ENCODE data around the gene SLC25A38. TPM values are rescaled to one million over a fixed set of nuclear protein-coding genes. Genes with fewer than 3 reads are reported as not detected.
A peak's percentile ranks its signal among the peaks of the same experiment; 100 is the strongest.

SLC25A38 gene
- total and polyA plus RNA-seq, 9 of the 15 experiments (the other 6 are each of a cell fraction or from before 2014, with no cell fraction given), result 13.5 to 51.1 (median 30.6) TPM

DNA sequence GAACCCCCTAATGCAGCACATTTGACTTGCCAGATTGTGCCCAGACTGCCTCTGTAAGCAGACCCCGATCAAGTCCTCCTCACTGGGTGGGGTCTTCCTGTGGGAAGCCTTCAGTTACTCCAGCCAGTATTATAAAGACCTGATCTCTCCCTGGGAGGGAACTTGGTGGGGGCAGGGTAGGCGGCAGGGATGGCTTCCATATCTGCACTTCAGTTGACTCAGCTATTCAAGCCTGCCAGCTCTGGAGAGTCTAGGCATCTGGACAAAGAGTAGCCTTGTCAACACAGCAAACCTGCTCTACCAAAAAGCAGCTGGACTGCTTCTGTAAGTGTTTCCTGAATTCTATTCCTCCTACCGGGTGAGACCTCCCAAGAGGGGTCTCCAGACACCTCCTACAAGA, 21.0 kb upstream of the SLC25A38 start (continued):
- TF ChIP-seq, protein P1, sequence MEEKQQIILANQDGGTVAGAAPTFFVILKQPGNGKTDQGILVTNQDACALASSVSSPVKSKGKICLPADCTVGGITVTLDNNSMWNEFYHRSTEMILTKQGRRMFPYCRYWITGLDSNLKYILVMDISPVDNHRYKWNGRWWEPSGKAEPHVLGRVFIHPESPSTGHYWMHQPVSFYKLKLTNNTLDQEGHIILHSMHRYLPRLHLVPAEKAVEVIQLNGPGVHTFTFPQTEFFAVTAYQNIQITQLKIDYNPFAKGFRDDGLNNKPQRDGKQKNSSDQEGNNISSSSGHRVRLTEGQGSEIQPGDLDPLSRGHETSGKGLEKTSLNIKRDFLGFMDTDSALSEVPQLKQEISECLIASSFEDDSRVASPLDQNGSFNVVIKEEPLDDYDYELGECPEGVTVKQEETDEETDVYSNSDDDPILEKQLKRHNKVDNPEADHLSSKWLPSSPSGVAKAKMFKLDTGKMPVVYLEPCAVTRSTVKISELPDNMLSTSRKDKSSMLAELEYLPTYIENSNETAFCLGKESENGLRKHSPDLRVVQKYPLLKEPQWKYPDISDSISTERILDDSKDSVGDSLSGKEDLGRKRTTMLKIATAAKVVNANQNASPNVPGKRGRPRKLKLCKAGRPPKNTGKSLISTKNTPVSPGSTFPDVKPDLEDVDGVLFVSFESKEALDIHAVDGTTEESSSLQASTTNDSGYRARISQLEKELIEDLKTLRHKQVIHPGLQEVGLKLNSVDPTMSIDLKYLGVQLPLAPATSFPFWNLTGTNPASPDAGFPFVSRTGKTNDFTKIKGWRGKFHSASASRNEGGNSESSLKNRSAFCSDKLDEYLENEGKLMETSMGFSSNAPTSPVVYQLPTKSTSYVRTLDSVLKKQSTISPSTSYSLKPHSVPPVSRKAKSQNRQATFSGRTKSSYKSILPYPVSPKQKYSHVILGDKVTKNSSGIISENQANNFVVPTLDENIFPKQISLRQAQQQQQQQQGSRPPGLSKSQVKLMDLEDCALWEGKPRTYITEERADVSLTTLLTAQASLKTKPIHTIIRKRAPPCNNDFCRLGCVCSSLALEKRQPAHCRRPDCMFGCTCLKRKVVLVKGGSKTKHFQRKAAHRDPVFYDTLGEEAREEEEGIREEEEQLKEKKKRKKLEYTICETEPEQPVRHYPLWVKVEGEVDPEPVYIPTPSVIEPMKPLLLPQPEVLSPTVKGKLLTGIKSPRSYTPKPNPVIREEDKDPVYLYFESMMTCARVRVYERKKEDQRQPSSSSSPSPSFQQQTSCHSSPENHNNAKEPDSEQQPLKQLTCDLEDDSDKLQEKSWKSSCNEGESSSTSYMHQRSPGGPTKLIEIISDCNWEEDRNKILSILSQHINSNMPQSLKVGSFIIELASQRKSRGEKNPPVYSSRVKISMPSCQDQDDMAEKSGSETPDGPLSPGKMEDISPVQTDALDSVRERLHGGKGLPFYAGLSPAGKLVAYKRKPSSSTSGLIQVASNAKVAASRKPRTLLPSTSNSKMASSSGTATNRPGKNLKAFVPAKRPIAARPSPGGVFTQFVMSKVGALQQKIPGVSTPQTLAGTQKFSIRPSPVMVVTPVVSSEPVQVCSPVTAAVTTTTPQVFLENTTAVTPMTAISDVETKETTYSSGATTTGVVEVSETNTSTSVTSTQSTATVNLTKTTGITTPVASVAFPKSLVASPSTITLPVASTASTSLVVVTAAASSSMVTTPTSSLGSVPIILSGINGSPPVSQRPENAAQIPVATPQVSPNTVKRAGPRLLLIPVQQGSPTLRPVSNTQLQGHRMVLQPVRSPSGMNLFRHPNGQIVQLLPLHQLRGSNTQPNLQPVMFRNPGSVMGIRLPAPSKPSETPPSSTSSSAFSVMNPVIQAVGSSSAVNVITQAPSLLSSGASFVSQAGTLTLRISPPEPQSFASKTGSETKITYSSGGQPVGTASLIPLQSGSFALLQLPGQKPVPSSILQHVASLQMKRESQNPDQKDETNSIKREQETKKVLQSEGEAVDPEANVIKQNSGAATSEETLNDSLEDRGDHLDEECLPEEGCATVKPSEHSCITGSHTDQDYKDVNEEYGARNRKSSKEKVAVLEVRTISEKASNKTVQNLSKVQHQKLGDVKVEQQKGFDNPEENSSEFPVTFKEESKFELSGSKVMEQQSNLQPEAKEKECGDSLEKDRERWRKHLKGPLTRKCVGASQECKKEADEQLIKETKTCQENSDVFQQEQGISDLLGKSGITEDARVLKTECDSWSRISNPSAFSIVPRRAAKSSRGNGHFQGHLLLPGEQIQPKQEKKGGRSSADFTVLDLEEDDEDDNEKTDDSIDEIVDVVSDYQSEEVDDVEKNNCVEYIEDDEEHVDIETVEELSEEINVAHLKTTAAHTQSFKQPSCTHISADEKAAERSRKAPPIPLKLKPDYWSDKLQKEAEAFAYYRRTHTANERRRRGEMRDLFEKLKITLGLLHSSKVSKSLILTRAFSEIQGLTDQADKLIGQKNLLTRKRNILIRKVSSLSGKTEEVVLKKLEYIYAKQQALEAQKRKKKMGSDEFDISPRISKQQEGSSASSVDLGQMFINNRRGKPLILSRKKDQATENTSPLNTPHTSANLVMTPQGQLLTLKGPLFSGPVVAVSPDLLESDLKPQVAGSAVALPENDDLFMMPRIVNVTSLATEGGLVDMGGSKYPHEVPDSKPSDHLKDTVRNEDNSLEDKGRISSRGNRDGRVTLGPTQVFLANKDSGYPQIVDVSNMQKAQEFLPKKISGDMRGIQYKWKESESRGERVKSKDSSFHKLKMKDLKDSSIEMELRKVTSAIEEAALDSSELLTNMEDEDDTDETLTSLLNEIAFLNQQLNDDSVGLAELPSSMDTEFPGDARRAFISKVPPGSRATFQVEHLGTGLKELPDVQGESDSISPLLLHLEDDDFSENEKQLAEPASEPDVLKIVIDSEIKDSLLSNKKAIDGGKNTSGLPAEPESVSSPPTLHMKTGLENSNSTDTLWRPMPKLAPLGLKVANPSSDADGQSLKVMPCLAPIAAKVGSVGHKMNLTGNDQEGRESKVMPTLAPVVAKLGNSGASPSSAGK (IDR thresholded peaks at IDR 0.05), result no peak
- TF ChIP-seq MAFK (IDR thresholded peaks at IDR 0.05; ENCODE audit: low read length) (0 out of 2 replicates have a peak, but pooled peaks have one; percentile 5), ZNF316 (IDR thresholded peaks at IDR 0.05) (peak; percentile 45), ZKSCAN8 (CRISPR knock-in tag; IDR thresholded peaks at IDR 0.05) (peak; percentile 72; the same call in 1 of the 2 replicates), MAZ (CRISPR knock-in tag; conservative IDR thresholded peaks at IDR 0.05 in 1 of 2, IDR thresholded peaks at IDR 0.05 in 1 of 2) (peak in 1 of 2 experiments; percentile 28; a peak in 1 of 4 replicates)

Measured in K562 (cell line).